Loucy (cell line): ENCODE data around the gene RNU6-1.

Source experiments
- H2AFZ ChIP-seq: fragments of 200-600 bp; sonication (generic); 2 replicates; pipeline ENCODE4 v1.6.0; 2016; ENCODE audit warnings: antibody characterized with exemption, mild to moderate bottlenecking, low read length, moderate library complexity
- H3F3A ChIP-seq: fragments of 200-600 bp; 2 replicates; pipeline ENCODE4 v1.6.0; 2016; ENCODE audit warnings: antibody characterized with exemption, low read depth, mild to moderate bottlenecking
- H3K27me3 ChIP-seq: fragments of 200-600 bp; sonication (generic); 2 replicates; pipeline ENCODE4 v1.6.1; 2014; ENCODE audit warnings: low read length, mild to moderate bottlenecking; ENCODE audit not compliant: insufficient read depth, poor library complexity, severe bottlenecking
- H3K36me3 ChIP-seq: fragments of 200-600 bp; sonication (generic); 2 replicates; pipeline ENCODE4 v1.6.1; 2016; ENCODE audit warnings: low read length; ENCODE audit not compliant: insufficient read depth
- H3K4me1 ChIP-seq: fragments of 200-600 bp; sonication (generic); 2 replicates; pipeline ENCODE4 v1.5.1; 2014; ENCODE audit warnings: low read length, mild to moderate bottlenecking; ENCODE audit not compliant: insufficient read depth, poor library complexity, severe bottlenecking
- H3K4me2 ChIP-seq: fragments of 200-600 bp; sonication (generic); 2 replicates; pipeline ENCODE4 v1.6.0; 2014; ENCODE audit warnings: antibody characterized with exemption, low read length, low read depth, mild to moderate bottlenecking; ENCODE audit not compliant: poor library complexity, severe bottlenecking
- H3K4me3 ChIP-seq: fragments of 200-600 bp; sonication (generic); 2 replicates; pipeline ENCODE4 v1.5.1; 2014; ENCODE audit warnings: low read length, mild to moderate bottlenecking, mixed read lengths; ENCODE audit not compliant: poor library complexity, severe bottlenecking
- H3K79me2 ChIP-seq: fragments of 200-600 bp; sonication (generic); 2 replicates; pipeline ENCODE4 v1.6.1; 2014; ENCODE audit warnings: low read length; ENCODE audit not compliant: insufficient read depth
- H3K9ac ChIP-seq: fragments of 200-600 bp; sonication (generic); 2 replicates; pipeline ENCODE4 v1.6.0; 2014; ENCODE audit warnings: mild to moderate bottlenecking, low read depth, low read length, moderate library complexity; ENCODE audit not compliant: poor library complexity, severe bottlenecking
- H3K9me2 ChIP-seq: fragments of 200-600 bp; sonication (generic); replicated peaks from 2 replicates; pipeline ENCODE4 v1.6.1; 2016; ENCODE audit warnings: low read depth, low read length, mixed read lengths
- H3K9me3 ChIP-seq: fragments of 200-600 bp; sonication (generic); 2 replicates; pipeline ENCODE4 v1.6.1; 2014; ENCODE audit warnings: mild to moderate bottlenecking, antibody characterized with exemption, low read length, low read depth; ENCODE audit not compliant: insufficient read depth
- H4K20me1 ChIP-seq: fragments of 200-600 bp; sonication (generic); 2 replicates; pipeline ENCODE4 v1.6.0; 2014; ENCODE audit warnings: antibody characterized with exemption, low read length, mild to moderate bottlenecking; ENCODE audit not compliant: insufficient read depth, poor library complexity, severe bottlenecking
- CTCF ChIP-seq: fragments of 200-600 bp; sonication (generic); conservative IDR thresholded peaks from 2 replicates; pipeline ENCODE4 v1.5.1; 2014; ENCODE audit warnings: mild to moderate bottlenecking, antibody characterized with exemption, low read length
- EZH2phosphoT487 ChIP-seq: fragments of 200-600 bp; IDR thresholded peaks from 2 replicates; pipeline ENCODE4 v1.6.1; 2018; ENCODE audit warnings: antibody characterized with exemption, mild to moderate bottlenecking, moderate library complexity, borderline replicate concordance

Gene RNU6-1

GRCh38 chr15:67809866-67810265 is 30.0 kb downstream of the RNU6-1 start:
- Histone ChIP-seq H3K27me3 (no peaks in the 10 kb centered on the region), H3K4me1 (peaks cover 34% of the 10 kb centered on the region), H3K79me2 (no peaks in the 10 kb centered on the region), H3F3A (no peaks in the 10 kb centered on the region), H3K4me3 (no peak overlapping the region), H4K20me1 (no peaks in the 10 kb centered on the region), H3K9me2 (no peaks in the 10 kb centered on the region), H3K9me3 (no peaks in the 10 kb centered on the region), H3K36me3 (peaks cover 3% of the 10 kb centered on the region; the same call in 1 of the 2 replicates), H3K9ac (no peak overlapping the region), H2AFZ (no peak overlapping the region), H3K4me2 (no peak overlapping the region)
- TF ChIP-seq EZH2phosphoT487 (no peak), CTCF (no peak)

GRCh38 chr15:67809441-67809840 is 30.4 kb downstream of the RNU6-1 start:
- Histone ChIP-seq H4K20me1 (no peaks in the 10 kb centered on the region), H3K9me3 (no peaks in the 10 kb centered on the region), H3K9ac (no peak overlapping the region), H2AFZ (no peak overlapping the region), H3K9me2 (no peaks in the 10 kb centered on the region), H3K27me3 (no peaks in the 10 kb centered on the region), H3K79me2 (no peaks in the 10 kb centered on the region), H3K4me1 (peaks cover 36% of the 10 kb centered on the region), H3K4me3 (no peak overlapping the region), H3K36me3 (peaks cover 3% of the 10 kb centered on the region; the same call in 1 of the 2 replicates), H3K4me2 (no peak overlapping the region), H3F3A (no peaks in the 10 kb centered on the region)
- TF ChIP-seq CTCF (no peak), EZH2phosphoT487 (no peak)

- Histone ChIP-seq H3K4me3 (no peak overlapping the region), H3K79me2 (no peaks in the 10 kb centered on the region)
- no peak for TF ChIP-seq CTCF
- TF ChIP-seq EZH2phosphoT487: no peak
Observed at GRCh38 chr15:67808821-67809220, 31.0 kb downstream of the RNU6-1 start.

More at GRCh38 chr15:67808821-67809220, 31.0 kb downstream of the RNU6-1 start:
- Histone ChIP-seq H2AFZ (no peak overlapping the region), H3K27me3 (no peaks in the 10 kb centered on the region), H3F3A (no peaks in the 10 kb centered on the region), H3K9ac (no peak overlapping the region), H3K4me1 (peaks cover 35% of the 10 kb centered on the region), H3K9me2 (no peaks in the 10 kb centered on the region), H3K36me3 (peaks cover 3% of the 10 kb centered on the region; the same call in 1 of the 2 replicates), H4K20me1 (no peaks in the 10 kb centered on the region), H3K9me3 (no peaks in the 10 kb centered on the region), H3K4me2 (no peak overlapping the region)
